ENCODE results near the gene HOPX. TPM values are rescaled to one million over a fixed set of nuclear protein-coding genes. Genes with fewer than 3 reads are reported as not detected.

HOPX gene
- total RNA-seq, 1 donor from 2014 or later, result 2.6 TPM

GRCh38 chr4:56619816-56620215 is 61.3 kb downstream of the HOPX start:
- no peaks in the 10 kb centered on the region for H3K9me3 ChIP-seq (ENCODE audit: low read depth)
- peak overlapping the region; percentile 75 for H2AFZ ChIP-seq (replicated peaks)
- no peak overlapping the region for H3K4me3 ChIP-seq
- no peaks in the 10 kb centered on the region for H3K79me2 ChIP-seq (ENCODE audit: low read depth)
- H3K9ac ChIP-seq, result no peak overlapping the region
- Mint-ChIP-seq H3K4me3 (no peak overlapping the region), H3K36me3 (no peaks in the 10 kb centered on the region), H3K9me3 (peaks cover 9% of the 10 kb centered on the region), H3K27ac (no peak overlapping the region), H3K27me3 (ENCODE audit: insufficient read depth, low read depth) (no peaks in the 10 kb centered on the region), H3K4me1 (no peaks in the 10 kb centered on the region)
- no peak overlapping the region for H3K27ac ChIP-seq
- no peak overlapping the region for H3K4me2 ChIP-seq
- H3K36me3 ChIP-seq, result no peaks in the 10 kb centered on the region
- TF ChIP-seq EZH2 (IDR thresholded peaks at IDR 0.05), result no peak
- TF ChIP-seq CTCF (IDR thresholded peaks at IDR 0.05), result no peak
- no peaks in the 10 kb centered on the region for H4K20me1 ChIP-seq (ENCODE audit: low read depth)
- H3K27me3 ChIP-seq, result no peaks in the 10 kb centered on the region
- no peaks in the 10 kb centered on the region for H3F3A ChIP-seq (ENCODE audit: low read depth)
- peak; percentile 15 for DNase-seq (ENCODE audit: low spot score)
- peaks cover 7% of the 10 kb centered on the region for H3K4me1 ChIP-seq

- no peak overlapping the region for H3K4me2 ChIP-seq
- H3K36me3 Mint-ChIP-seq, result no peaks in the 10 kb centered on the region
- H3K27ac ChIP-seq, result no peak overlapping the region
- H3K4me1 Mint-ChIP-seq, result no peaks in the 10 kb centered on the region
- peaks cover 7% of the 10 kb centered on the region for H3K4me1 ChIP-seq
- H3K79me2 ChIP-seq (ENCODE audit: low read depth), result no peaks in the 10 kb centered on the region
- H3K9me3 Mint-ChIP-seq, result peaks cover 5% of the 10 kb centered on the region
- H3K27me3 ChIP-seq, result no peaks in the 10 kb centered on the region
- no peaks in the 10 kb centered on the region for H3K9me3 ChIP-seq (ENCODE audit: low read depth)
- H3F3A ChIP-seq (ENCODE audit: low read depth), result no peaks in the 10 kb centered on the region
- TF ChIP-seq EZH2phosphoT487 (IDR thresholded peaks at IDR 0.05) (no peak), CTCF (IDR thresholded peaks at IDR 0.05) (no peak), EZH2 (IDR thresholded peaks at IDR 0.05) (no peak)
- no peak overlapping the region for H3K9ac ChIP-seq
- H2AFZ ChIP-seq (replicated peaks), result no peak overlapping the region
- H3K36me3 ChIP-seq, result no peaks in the 10 kb centered on the region
- no peak overlapping the region for H3K4me3 Mint-ChIP-seq
- H3K4me3 ChIP-seq, result no peak overlapping the region
- H3K27ac Mint-ChIP-seq, result no peak overlapping the region
- no peaks in the 10 kb centered on the region for H4K20me1 ChIP-seq (ENCODE audit: low read depth)
- no peaks in the 10 kb centered on the region for H3K27me3 Mint-ChIP-seq (ENCODE audit: insufficient read depth, low read depth)
- DNase-seq (ENCODE audit: low spot score), result no peak
Measured at GRCh38 chr4:56619160-56619559, 61.9 kb downstream of the HOPX start.

DNA sequence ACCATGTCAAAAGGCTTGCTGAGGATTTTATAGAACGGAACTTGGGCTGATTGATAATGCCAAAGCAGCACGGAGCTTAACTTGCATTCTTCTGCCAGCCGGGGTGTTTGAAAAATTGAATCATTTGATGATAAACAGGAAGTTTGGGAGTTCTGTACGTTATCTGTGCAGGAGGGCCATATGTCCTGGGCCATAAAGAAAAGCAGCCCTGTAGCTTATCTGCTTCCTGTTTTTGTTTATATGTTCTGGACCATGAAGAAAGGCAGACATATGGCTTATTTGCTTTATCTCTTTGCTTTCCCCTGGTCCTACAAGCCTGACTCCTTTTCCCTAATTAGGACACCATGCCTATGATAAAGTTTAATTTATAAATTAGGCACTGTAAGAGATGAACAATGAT is 62.4 kb downstream of the HOPX start:
- H3K4me1 Mint-ChIP-seq, result no peaks in the 10 kb centered on the region
- Histone ChIP-seq H3K4me2 (no peak overlapping the region), H3K9me3 (ENCODE audit: low read depth) (no peaks in the 10 kb centered on the region), H3K9ac (no peak overlapping the region), H4K20me1 (ENCODE audit: low read depth) (no peaks in the 10 kb centered on the region), H3K27ac (no peak overlapping the region), H3K4me1 (peaks cover 7% of the 10 kb centered on the region), H3K36me3 (no peaks in the 10 kb centered on the region), H3K4me3 (no peak overlapping the region), H3F3A (ENCODE audit: low read depth) (no peaks in the 10 kb centered on the region), H2AFZ (replicated peaks) (no peak overlapping the region), H3K79me2 (ENCODE audit: low read depth) (no peaks in the 10 kb centered on the region), H3K27me3 (no peaks in the 10 kb centered on the region)
- DNase-seq (ENCODE audit: low spot score), result no peak
- no peaks in the 10 kb centered on the region for H3K36me3 Mint-ChIP-seq
- TF ChIP-seq CTCF (IDR thresholded peaks at IDR 0.05) (no peak), EZH2 (IDR thresholded peaks at IDR 0.05) (no peak), EZH2phosphoT487 (IDR thresholded peaks at IDR 0.05) (no peak)
- H3K9me3 Mint-ChIP-seq, result peaks cover under 1% of the 10 kb centered on the region
- no peak overlapping the region for H3K4me3 Mint-ChIP-seq
- no peaks in the 10 kb centered on the region for H3K27me3 Mint-ChIP-seq (ENCODE audit: insufficient read depth, low read depth)
- no peak overlapping the region for H3K27ac Mint-ChIP-seq

All from neural progenitor cell (in vitro differentiated cells).